HCT116 (cell line): ENCODE results near the gene HSD17B12.

ENCODE experiments used
- CEBPB ChIP-seq: IDR thresholded peaks from 2 replicates; pipeline ENCODE4 v1.6.1; 2012; ENCODE audit warnings: low read depth
- CTCF ChIP-seq, 3 experiments: fragments of 200-600 bp in 1 of 3; sonication (generic) in 1 of 3; IDR thresholded peaks in 2 of 3; conservative IDR thresholded peaks in 1 of 3; 2 replicates each; pipeline ENCODE4 v1.5.1; 2012 to 2017; ENCODE audit warnings: low read depth in 2 of 3, low read length in 2 of 3, antibody characterized with exemption in 1 of 3, borderline replicate concordance in 1 of 3, control low read depth in 1 of 3, mild to moderate bottlenecking in 1 of 3, mixed read lengths in 1 of 3, mixed run types in 1 of 3, moderate library complexity in 1 of 3; ENCODE audit not compliant: insufficient read depth in 1 of 3
- EZH2phosphoT487 ChIP-seq: fragments of 200-600 bp; IDR thresholded peaks from 2 replicates; pipeline ENCODE4 v1.6.1; 2018; ENCODE audit warnings: antibody characterized with exemption, borderline replicate concordance
- POLR2A ChIP-seq: IDR thresholded peaks from 2 replicates; pipeline ENCODE4 v1.7.0; 2011; ENCODE audit warnings: borderline replicate concordance; ENCODE audit not compliant: insufficient read depth, insufficient read length; ENCODE audit errors: extremely low read depth
- POLR2AphosphoS5 ChIP-seq: IDR thresholded peaks from 2 replicates; pipeline ENCODE4 v1.6.1; 2011; ENCODE audit warnings: mild to moderate bottlenecking, low read depth, low read length, moderate library complexity
- RAD21 ChIP-seq: IDR thresholded peaks from 2 replicates; pipeline ENCODE4 v1.6.1; 2012; ENCODE audit warnings: low read depth, mild to moderate bottlenecking
- REST ChIP-seq: IDR thresholded peaks from 2 replicates; pipeline ENCODE4 v1.6.1; 2012; ENCODE audit warnings: low read depth
- SIN3A ChIP-seq: IDR thresholded peaks from 2 replicates; pipeline ENCODE4 v1.6.1; 2012; ENCODE audit warnings: low read depth

DNA sequence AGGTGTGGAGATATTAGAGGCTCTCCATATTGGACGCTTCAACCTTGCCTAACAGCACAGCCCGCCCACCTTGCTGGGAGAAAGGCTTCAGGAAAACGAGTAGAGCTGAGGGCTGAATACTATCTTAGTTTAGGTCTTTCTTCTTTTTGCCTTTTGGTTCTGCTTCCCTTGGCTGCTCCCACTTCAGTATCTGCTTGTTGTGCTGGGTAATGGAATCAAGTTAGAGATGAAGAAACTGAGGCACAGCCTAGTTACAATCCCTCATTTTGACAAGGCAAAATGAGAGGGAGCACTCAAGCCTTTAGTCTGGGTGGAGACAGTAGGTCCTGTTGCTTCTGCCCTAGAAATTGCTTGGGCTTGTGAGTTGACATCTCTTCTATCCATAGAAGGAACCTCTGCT is 41.3 kb upstream of the HSD17B12 start:
- TF ChIP-seq CTCF (IDR thresholded peaks at IDR 0.05 in 2 of 3, conservative IDR thresholded peaks at IDR 0.05 in 1 of 3; ENCODE audit: borderline replicate concordance in 1 of 3, insufficient read depth in 1 of 3, low read depth in 2 of 3, low read length in 2 of 3) (no peak), SIN3A (no peak), POLR2AphosphoS5 (no peak), REST (no peak), EZH2phosphoT487 (no peak), CEBPB (no peak), POLR2A (no peak), RAD21 (no peak)
